ENCODE data around the gene ACSS3.
"Not testable (repeated sequence)": the region's sequence is repeated elsewhere in the genome, so short reads cannot be mapped to it uniquely, and the experiment has no call there.

Gene ACSS3

GRCh38 chr12:81162391-81163136 lies 84.7 kb downstream of the ACSS3 start:
- DNase-seq (ENCODE audit: extremely low spot score, insufficient read length, low read depth), result no peak
- no peak for FAIRE-seq

DNA sequence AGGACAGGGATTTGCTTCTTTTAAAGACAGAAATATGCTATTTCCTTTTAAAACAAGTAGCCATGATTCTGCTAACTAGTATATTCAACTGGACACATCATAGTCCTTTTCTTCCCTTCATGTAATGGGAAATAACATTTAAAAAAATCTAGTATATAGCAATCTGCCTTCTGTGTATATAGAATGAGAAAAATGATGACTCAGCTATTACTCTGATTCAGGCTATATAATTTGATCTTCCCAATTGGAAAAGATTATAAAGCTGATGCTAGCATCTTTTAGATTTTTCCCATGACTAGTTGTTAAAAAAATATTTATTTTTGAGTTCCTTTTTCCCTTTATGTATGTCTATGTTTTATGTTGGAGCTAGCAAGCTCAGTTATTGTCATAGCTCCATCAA lies 86.9 kb downstream of the ACSS3 start:
- DNase-seq (ENCODE audit: extremely low spot score, insufficient read length, low read depth) (no peak), FAIRE-seq (no peak)

DNA sequence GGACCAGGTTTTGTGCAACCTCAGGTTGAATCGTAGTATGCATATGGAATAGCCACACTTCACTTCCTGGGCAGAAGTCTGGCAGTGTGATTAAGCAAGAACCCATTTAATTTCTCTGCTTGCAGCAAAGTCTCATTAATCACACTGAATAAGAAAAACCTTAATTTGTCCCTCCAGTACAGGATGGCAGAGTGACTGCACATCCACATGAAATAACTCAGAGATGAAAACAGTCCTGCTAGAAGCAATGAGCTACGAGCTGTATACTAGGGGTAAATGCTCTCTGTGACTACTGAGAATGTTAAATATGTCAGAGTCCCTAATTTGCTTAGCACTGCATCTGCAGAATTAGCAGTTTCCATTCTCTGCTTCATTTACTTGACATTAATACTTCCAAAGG lies 88.9 kb downstream of the ACSS3 start:
- FAIRE-seq (no peak), DNase-seq (ENCODE audit: extremely low spot score, insufficient read length, low read depth) (no peak)

- FAIRE-seq, result no peak
- DNase-seq (ENCODE audit: extremely low spot score, insufficient read length, low read depth), result no peak
Measured at GRCh38 chr12:81167694-81168093, 89.8 kb downstream of the ACSS3 start.

GRCh38 chr12:81168445-81168844 lies 90.6 kb downstream of the ACSS3 start:
- DNase-seq (ENCODE audit: extremely low spot score, insufficient read length, low read depth) (no peak), FAIRE-seq (no peak)

DNA sequence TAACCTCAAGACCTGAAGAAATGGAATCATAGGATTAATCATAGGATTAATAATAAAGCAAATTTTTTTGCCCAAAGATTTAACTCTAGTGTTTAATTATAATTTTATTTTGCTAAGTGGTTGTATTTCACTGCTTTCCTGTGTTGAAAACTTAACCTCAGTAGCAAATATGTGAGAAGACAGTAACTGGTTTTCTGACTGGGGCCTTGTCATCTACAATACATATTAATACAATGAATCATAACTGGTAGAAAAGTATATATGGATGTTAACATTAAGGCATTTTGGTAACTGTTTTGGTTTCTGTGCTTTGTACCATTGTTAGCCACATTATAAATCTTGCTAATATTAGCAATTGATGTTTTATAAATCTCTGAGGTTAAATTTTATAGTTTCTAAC lies 92.2 kb downstream of the ACSS3 start:
- DNase-seq (ENCODE audit: extremely low spot score, insufficient read length, low read depth) (no peak), FAIRE-seq (no peak)

DNA sequence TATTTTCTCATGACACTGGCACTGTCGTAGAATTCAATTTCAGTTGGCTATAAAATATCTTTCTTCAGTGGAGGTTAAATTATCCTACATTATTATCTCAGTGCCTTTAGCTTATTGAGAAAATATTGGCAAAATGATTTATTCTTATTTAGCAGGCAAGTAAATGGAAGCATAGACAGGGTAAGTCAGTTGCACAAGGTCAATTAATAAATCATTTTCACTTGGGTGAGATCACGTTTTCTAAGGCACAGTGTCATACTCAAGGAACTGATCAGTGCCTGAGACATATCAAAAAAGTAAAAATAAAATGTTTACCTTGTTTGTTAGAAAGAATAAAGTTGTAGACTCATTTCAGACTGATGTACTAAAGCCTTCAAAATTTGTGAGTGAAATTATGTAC lies 95.0 kb downstream of the ACSS3 start:
- DNase-seq (ENCODE audit: extremely low spot score, insufficient read length, low read depth) (no peak), FAIRE-seq (no peak)

- FAIRE-seq (no peak), DNase-seq (ENCODE audit: extremely low spot score, insufficient read length, low read depth) (no peak)
Measured at GRCh38 chr12:81174664-81175063, 96.8 kb downstream of the ACSS3 start.

DNA sequence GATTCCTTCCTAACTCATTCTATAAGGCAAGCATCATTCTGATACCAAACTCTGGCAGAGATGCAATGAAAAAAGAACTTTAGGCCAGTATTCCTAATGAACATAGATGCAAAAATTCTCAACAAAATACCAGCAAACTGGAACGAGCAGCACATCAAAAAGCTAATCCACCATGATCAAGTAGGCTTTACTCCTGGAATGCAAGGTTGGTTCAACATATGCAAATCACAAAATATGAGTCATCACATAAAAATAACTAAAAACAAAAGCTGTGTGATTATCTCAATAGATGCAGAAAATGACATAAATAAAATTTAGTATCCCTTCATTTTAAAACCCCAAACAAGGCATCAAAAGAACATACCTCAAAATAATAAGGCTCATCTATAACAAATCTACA lies 98.9 kb downstream of the ACSS3 start:
- FAIRE-seq (no peak), DNase-seq (ENCODE audit: extremely low spot score, insufficient read length, low read depth) (no peak)

DNA sequence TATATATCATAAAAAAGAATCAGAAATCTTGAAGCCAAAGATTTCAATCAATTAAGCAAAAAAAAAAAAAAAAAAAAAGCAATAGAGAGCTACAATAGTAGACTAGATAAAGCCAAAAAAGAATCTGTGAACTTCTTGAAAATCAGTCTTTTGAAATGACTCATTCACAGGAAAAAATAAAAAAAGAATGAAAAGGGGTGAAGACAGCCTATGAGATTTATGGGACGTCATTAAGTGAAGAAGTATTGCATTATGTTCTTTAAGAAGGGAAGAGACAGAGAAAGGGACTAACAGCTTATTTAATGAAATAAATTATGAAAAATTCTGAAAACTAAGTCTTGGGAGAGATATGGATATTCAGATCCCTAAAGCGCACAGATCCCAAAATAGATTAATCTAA lies 103.8 kb downstream of the ACSS3 start:
- DNase-seq (ENCODE audit: extremely low spot score, insufficient read length, low read depth), result no peak
- no peak for FAIRE-seq

DNA sequence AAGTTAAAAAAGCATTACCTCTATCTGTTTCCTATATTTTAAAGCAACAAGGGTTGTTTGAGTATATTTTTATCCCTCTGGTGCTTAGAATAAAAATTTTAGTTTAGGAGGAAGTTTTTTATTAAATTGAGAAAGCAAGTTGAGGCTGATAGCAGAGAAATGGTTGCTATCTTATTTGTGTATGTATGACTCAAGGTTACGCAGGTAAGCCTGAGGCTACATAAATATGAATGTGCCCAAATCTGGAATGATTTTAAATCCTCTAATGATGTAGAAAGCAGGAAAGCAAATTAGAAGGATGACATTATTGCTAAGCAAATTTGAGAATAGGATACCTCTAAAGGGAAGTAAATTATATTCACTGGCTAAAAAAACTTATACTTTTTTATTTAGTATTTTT lies 109.8 kb downstream of the ACSS3 start:
- no peak for DNase-seq (ENCODE audit: extremely low spot score, insufficient read length, low read depth)
- FAIRE-seq, result no peak

- FAIRE-seq (no peak), DNase-seq (ENCODE audit: extremely low spot score, insufficient read length, low read depth) (no peak)
Measured at GRCh38 chr12:81196595-81196994, 118.7 kb downstream of the ACSS3 start.

DNA sequence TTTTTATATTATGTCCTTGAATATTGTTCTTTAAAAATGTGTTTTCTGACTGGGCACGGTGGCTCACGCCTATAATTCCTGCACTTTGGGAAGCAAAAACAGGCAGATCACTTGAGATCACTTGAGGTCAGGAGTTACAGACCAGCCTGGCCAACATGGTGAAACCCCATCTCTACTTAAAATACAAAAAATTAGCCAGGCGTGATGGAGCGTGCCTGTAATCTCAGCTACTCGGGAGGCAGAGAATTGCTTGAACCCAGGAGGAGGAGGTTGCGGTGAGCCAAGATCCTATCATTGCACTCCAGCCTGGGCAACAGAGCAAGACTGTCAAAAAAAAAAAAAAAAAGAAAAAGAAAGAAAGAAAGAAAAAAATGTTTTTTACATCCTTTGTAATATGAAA lies 122.7 kb downstream of the ACSS3 start:
- DNase-seq (ENCODE audit: extremely low spot score, insufficient read length, low read depth); FAIRE-seq: not testable (repeated sequence)

- no peak for DNase-seq (ENCODE audit: extremely low spot score, insufficient read length, low read depth)
- FAIRE-seq, result no peak
Measured at GRCh38 chr12:81203671-81204204, 125.9 kb downstream of the ACSS3 start.

DNA sequence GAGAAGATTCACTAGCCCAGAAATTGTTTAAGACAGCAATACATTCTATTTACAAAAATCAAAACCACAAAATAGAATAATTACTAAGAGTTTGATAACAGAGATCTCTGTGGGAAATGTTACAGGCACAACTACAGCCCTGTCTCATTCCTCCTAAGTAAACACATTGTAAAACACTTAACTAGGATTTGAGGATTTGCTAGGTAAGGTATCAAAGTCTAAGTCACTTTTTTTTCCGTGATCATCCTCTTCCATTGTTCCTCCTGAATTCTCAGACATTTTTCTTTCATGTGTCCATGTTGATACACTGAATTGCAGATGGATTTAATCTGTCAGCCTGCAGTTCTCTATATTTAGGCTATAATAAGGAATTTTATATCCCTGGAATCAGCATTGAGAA lies 127.5 kb downstream of the ACSS3 start:
- FAIRE-seq (no peak), DNase-seq (ENCODE audit: extremely low spot score, insufficient read length, low read depth) (no peak)

DNA sequence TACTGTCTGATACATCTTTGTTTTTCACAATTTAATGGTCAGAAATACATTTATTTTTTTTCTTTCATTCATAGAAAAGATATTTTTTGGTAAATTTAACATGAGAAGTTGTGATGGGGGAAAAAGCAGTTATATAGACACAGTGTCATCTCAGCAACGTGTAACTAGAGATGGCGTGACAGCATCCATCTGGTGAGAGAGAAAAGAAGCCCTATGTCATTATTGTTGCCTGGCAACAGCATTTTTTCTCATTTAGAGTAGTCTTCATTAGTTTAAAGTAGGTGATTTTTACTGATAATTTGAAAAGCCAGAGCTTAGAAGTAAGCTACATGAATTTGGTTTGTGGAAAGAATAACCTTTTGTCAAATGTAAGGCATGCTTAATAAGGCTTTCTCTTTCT lies 128.6 kb downstream of the ACSS3 start:
- FAIRE-seq, result no peak
- no peak for DNase-seq (ENCODE audit: extremely low spot score, insufficient read length, low read depth)

GRCh38 chr12:81207173-81207572 lies 129.3 kb downstream of the ACSS3 start:
- DNase-seq (ENCODE audit: extremely low spot score, insufficient read length, low read depth) (no peak), FAIRE-seq (no peak)

- DNase-seq (ENCODE audit: extremely low spot score, insufficient read length, low read depth), result no peak
- FAIRE-seq, result no peak
Measured at GRCh38 chr12:81207664-81208063, 129.8 kb downstream of the ACSS3 start.

- no peak for FAIRE-seq
- no peak for DNase-seq (ENCODE audit: extremely low spot score, insufficient read length, low read depth)
Measured at GRCh38 chr12:81208187-81208911, 130.5 kb downstream of the ACSS3 start.

DNA sequence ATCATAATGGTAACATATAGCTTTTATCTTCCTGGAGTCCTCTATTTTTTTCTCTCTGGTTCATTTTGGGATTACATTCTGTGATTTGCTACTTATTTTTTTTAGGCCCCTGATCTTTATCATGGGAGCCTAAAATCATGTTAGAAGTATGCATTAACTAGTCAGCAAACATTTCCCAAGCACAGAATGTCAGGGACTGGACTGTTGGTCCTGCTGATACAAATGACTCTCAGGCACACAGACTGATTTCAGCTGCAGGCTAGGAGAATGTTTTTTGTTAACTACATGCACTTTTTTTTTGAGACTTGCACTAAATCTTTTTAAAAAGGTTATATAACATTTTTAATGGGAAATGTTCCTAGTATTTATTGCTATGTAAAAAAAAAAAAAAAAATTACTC lies 131.1 kb downstream of the ACSS3 start:
- no peak for DNase-seq (ENCODE audit: extremely low spot score, insufficient read length, low read depth)

GRCh38 chr12:81209772-81210225 lies 131.9 kb downstream of the ACSS3 start:
- DNase-seq (ENCODE audit: extremely low spot score, insufficient read length, low read depth); FAIRE-seq: not testable (repeated sequence)

More for the DNA sequence above, 131.1 kb downstream of the ACSS3 start:
- no peak for FAIRE-seq
